Sigmoid colon (tissue), 7 donors: ENCODE results near the gene ASB5. TPM values are rescaled to one million over a fixed set of nuclear protein-coding genes. Genes with fewer than 3 reads are reported as not detected.

Experiments used
- DNase-seq: peaks from one replicate; pipeline ENCODE4 v3.0.0-alpha.2; 2019
- H3K27ac ChIP-seq, 4 donors: fragments of 200-600 bp; sonication (generic); one replicate each; pipeline ENCODE4 v1.5.1; 2016 to 2019; ENCODE audit warnings: mild to moderate bottlenecking in 1 of 4
- H3K27me3 ChIP-seq, 3 donors: fragments of 200-600 bp; sonication (generic); one replicate each; pipeline ENCODE4 v1.5.1; 2019; ENCODE audit warnings: mild to moderate bottlenecking in 1 of 3
- H3K36me3 ChIP-seq, 4 donors: fragments of 200-600 bp; sonication (generic); one replicate each; pipeline ENCODE4 v1.5.1; 2016 to 2019
- H3K4me1 ChIP-seq, 4 donors: fragments of 200-600 bp; sonication (generic); one replicate each; pipeline ENCODE4 v1.5.1; 2017 to 2019
- H3K4me3 ChIP-seq, 4 donors: fragments of 200-600 bp; sonication (generic); one replicate each; pipeline ENCODE4 v1.5.1; 2017 to 2019; ENCODE audit warnings: mild to moderate bottlenecking in 2 of 4, moderate library complexity in 1 of 4
- H3K9me3 ChIP-seq, 4 donors: fragments of 200-600 bp in 3 of 4; sonication (generic) in 3 of 4; one replicate each; pipeline versions ENCODE4 v1.5.1 to v1.6.1; 2013 to 2019
- CTCF ChIP-seq, 4 experiments: fragments of 450-650 bp in 3 of 4; fragments of 200-600 bp in 1 of 4; IDR thresholded peaks; one replicate each; pipeline ENCODE4 v1.5.1; 2016 to 2019; ENCODE audit warnings: antibody characterized with exemption in 4 of 4, mild to moderate bottlenecking in 3 of 4, moderate library complexity in 2 of 4
- EP300 ChIP-seq, 4 donors: sonication (generic); formaldehyde crosslinking; IDR thresholded peaks; one replicate each; pipeline ENCODE4 v1.6.1; 2017; ENCODE audit warnings: antibody characterized with exemption in 4 of 4
- POLR2A ChIP-seq, 2 donors: fragments of 450-650 bp; IDR thresholded peaks; one replicate each; pipeline ENCODE4 v1.6.1; 2016; ENCODE audit warnings: antibody characterized with exemption in 2 of 2, mild to moderate bottlenecking in 2 of 2, moderate library complexity in 2 of 2
- POLR2AphosphoS5 ChIP-seq, 4 donors: sonication (generic); formaldehyde crosslinking; IDR thresholded peaks; one replicate each; pipeline ENCODE4 v1.6.1; 2017; ENCODE audit warnings: antibody characterized with exemption in 4 of 4
- WGBS, 2 donors: extraction: QIAGEN DNeasy Blood & Tissue Kit; methylation state at CpG; one replicate each; pipeline ENCODE4 v1.1.7; 2013; 5-methylcytosine and 5-hydroxymethylcytosine counted together
- intact Hi-C: fragments of 100-400 bp; cut with DNase I; formaldehyde crosslinking; loops from one replicate; pipeline ENCODE4 v1.15.1; 2023
- polyA plus RNA-seq, 3 donors: library from polyadenylated mRNA; stranded (reverse); fragments of 200-250 nt; gene quantifications; one replicate each; pipeline ENCODE4 v1.2.3, GENCODE V29; 2013
- total RNA-seq, 4 donors: library from RNA; depleted of rRNA; stranded (reverse); fragments of >200 nt; gene quantifications; one replicate each; pipeline ENCODE4 v1.1.0, GENCODE V29; 2016
- donor health status: healthy with polysubstance abuse.
- donor health status: Bipolar disorder and iron deficiency.
- donor health status: healthy.

The ASB5 gene
- total and polyA plus RNA-seq, 7 donors, result 0.29 to 69.2 (median 35.2) TPM; not detected in 1

DNA sequence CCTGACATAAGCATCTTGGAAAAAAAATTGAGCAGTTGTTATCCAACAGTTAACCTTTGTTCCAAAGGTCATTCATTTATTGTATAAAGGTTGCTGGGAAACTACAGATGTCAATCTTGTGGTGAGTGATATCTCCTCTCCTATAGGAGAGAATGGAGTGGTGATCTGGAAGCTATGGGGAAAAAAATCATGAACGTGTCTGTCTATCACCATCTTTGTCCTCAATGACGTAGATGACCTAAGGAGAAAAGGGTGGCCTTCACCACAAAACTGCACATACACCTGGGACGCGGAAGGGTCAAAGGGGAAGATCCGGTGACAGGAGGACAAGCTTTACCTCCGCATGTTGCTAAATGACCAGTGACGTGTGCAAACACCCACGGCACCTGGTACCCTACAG is 27.3 kb downstream of the ASB5 start:
- Histone ChIP-seq H3K27me3 (no peaks in the 10 kb centered on the region), H3K4me3 (no peak overlapping the region), H3K27ac (peak overlapping the region in 3 of 4 donors; percentile 63 to 90 (median 88)), H3K4me1 (peaks cover 0 to 48% (median 28%) of the 10 kb centered on the region in 4 donors), H3K36me3 (no peaks in the 10 kb centered on the region), H3K9me3 (no peaks in the 10 kb centered on the region)
- intact Hi-C loops, result no loop called here
- DNase-seq, result no peak
- 93 to 94% methylated on average over 8 of the region's 8 CpGs for WGBS, 2 donors
- no peak for TF ChIP-seq EP300 (IDR thresholded peaks at IDR 0.05)
- TF ChIP-seq CTCF (IDR thresholded peaks at IDR 0.05), result no peak
- no peak for TF ChIP-seq POLR2A (IDR thresholded peaks at IDR 0.05)
- TF ChIP-seq POLR2AphosphoS5 (IDR thresholded peaks at IDR 0.05), result no peak

- no peaks in the 10 kb centered on the region for H3K27me3 ChIP-seq
- H3K4me3 ChIP-seq, result no peak overlapping the region
- 64 to 66% methylated on average over 4 of the region's 4 CpGs for WGBS, 2 donors
- peak overlapping the region; percentile 83 to 90 (median 86) for H3K27ac ChIP-seq
- intact Hi-C loops, result loop anchor here (5.0 kb wide), 3 partner anchors 33 to 78 kb away; partner anchors contain the start of gene SPCS3
- H3K4me1 ChIP-seq, result peaks cover 0 to 65% (median 34%) of the 10 kb centered on the region in 4 donors
- no peak for DNase-seq
- no peaks in the 10 kb centered on the region for H3K9me3 ChIP-seq
- TF ChIP-seq POLR2AphosphoS5 (IDR thresholded peaks at IDR 0.05), result no peak
- TF ChIP-seq CTCF (IDR thresholded peaks at IDR 0.05), result no peak
- TF ChIP-seq EP300 (IDR thresholded peaks at IDR 0.05), result peak in 2 of 4 donors; percentile 12 to 16
- no peak for TF ChIP-seq POLR2A (IDR thresholded peaks at IDR 0.05)
- H3K36me3 ChIP-seq, result no peaks in the 10 kb centered on the region
These were observed 30.2 kb downstream of the ASB5 start for GRCh38 chr4:176238826-176239225.

DNA sequence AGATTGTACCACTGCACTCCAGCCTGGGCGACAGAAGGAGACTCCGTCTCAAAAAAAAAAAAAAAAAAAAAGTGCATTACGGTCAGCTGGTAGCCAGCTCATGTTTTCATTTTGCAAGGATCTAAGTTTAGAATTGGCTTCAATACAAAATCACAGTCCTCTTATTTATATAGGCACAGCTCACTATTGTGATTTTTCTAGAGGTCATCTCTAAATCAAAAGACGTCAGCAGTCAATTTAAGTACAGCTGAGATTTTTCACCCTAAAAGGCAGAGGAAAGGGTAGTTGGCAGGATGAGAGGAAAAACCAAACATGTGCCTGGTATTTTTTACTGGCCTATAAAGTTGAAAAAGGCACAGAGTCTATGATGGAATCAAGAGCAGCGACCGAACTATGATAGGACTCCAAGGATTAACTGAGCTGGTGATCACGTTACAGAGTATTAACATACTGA is 30.8 kb downstream of the ASB5 start:
- no peaks in the 10 kb centered on the region for H3K27me3 ChIP-seq
- H3K27ac ChIP-seq, result peak overlapping the region; percentile 83 to 90 (median 86)
- H3K36me3 ChIP-seq, result no peaks in the 10 kb centered on the region
- DNase-seq, result no peak
- H3K4me1 ChIP-seq, result peaks cover 0 to 65% (median 34%) of the 10 kb centered on the region in 4 donors
- peak overlapping the region in 1 of 4 donors; percentile 9 for H3K4me3 ChIP-seq
- TF ChIP-seq POLR2AphosphoS5 (IDR thresholded peaks at IDR 0.05) (peak; percentile 89 to 94 (median 94)), CTCF (IDR thresholded peaks at IDR 0.05) (no peak), POLR2A (IDR thresholded peaks at IDR 0.05) (no peak), EP300 (IDR thresholded peaks at IDR 0.05) (peak; percentile 98 to 99 (median 98))
- 66 to 76% methylated on average over 7 of the region's 7 CpGs for WGBS, 2 donors
- H3K9me3 ChIP-seq, result no peaks in the 10 kb centered on the region
- intact Hi-C loops, result loop anchor here (5.0 kb wide), 3 partner anchors 34 to 79 kb away; partner anchors contain the start of gene SPCS3

DNA sequence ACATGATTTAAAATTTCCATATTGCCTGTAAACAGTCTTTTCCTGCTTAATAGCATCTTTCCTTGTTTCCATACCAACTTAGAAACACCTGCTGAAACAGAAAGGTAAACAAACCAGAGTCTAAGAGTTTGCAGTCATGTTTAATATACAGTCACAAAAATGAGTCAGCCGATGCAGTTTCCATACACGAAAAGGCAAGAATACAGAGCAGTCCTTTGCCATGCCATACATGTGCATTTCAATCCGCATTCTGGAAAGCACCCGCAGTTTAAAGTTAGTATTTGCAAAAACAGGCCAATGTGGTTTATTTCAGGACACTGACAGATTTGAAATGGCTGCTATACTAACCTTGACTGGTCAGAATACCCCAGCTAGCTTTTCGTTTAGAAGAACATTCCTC is 32.1 kb downstream of the ASB5 start:
- Histone ChIP-seq H3K27me3 (no peaks in the 10 kb centered on the region), H3K27ac (peak overlapping the region; percentile 83 to 90 (median 86)), H3K4me1 (peaks cover 0 to 60% (median 34%) of the 10 kb centered on the region in 4 donors), H3K9me3 (no peaks in the 10 kb centered on the region), H3K36me3 (no peaks in the 10 kb centered on the region), H3K4me3 (peak overlapping the region in 2 of 4 donors; percentile 1 to 11)
- TF ChIP-seq EP300 (IDR thresholded peaks at IDR 0.05) (no peak), POLR2AphosphoS5 (IDR thresholded peaks at IDR 0.05) (no peak), POLR2A (IDR thresholded peaks at IDR 0.05) (no peak), CTCF (IDR thresholded peaks at IDR 0.05) (no peak)
- 24 to 66% methylated on average over 5 of the region's 5 CpGs for WGBS, 2 donors
- intact Hi-C loops, result loop anchor here (5.0 kb wide), 3 partner anchors 35 to 80 kb away; partner anchors contain the start of gene SPCS3
- no peak for DNase-seq
